Stimulated activated CD4-positive, alpha-beta T cell treated with anti-CD3 and anti-CD28 coated beads, Interleukin-12 subunit alpha, Interleukin-12 subunit beta, amount 100 ng/mL, for 4 hours (primary cell): ENCODE measurements around the gene OR6N2.
A peak's percentile ranks its signal among the peaks of the same experiment; 100 is the strongest.

ENCODE experiments used
- DNase-seq: peaks from one replicate; pipeline ENCODE4 v3.0.0-alpha.2; 2020

The OR6N2 gene

DNA sequence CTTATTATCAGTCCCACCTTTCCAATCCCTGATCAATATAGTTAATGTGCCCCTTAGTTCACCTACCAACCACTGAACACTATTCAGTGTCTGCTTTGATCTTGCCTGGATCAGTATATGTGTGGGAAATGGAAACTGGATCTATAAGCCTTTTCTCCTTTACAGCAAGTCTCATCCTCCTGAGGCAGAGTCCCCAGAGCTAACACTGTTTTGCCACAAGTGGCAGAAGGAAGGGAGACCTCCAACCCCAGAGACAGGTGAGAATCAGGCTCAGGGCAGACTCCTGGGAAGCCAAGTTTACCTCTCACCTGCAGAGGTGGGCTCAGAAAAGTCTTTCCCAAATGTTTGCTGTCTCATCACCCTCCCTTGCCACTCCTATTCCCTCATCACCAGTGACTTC, at the start of gene OR6N2:
OR6N2 (minus strand) TSS at position 101 of the 400 bp plus-strand sequence. CDS start 3,569 bp downstream, outside the sequence.
- no peak for DNase-seq

DNA sequence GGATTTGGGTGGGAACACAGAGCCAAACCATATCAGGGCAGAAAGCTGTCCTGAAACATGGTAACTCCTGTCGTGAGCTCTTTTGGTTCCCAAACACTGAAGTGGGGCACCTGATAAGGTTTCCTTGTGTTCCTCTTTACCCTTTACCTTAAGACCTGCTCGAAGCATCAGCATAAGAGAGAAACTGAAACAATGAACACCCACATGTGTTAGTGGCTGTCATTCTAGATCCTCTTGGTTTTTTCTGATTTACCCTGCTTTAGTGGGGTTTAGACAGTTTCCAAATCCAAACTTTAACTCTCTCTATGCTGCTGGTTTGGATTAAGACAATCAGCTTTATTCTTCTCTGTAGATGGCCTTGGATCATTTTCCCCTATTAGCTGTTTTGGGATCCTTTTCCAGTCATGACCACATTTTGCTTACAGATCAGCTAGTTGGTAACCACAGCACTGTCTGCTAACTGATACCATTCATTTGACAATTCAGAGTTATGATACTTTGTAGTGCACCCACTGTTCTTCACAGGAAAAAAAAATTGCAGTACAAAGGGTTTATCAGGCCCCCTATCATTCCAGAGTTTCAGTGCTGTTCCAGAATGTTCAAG, 49.2 kb upstream of the OR6N2 start:
- DNase-seq = no peak

- no peak for DNase-seq
Measured at GRCh38 chr1:158821723-158822122, 40.7 kb upstream of the OR6N2 start.

GRCh38 chr1:158819461-158820443, 38.7 kb upstream of the OR6N2 start:
- no peak for DNase-seq

DNA sequence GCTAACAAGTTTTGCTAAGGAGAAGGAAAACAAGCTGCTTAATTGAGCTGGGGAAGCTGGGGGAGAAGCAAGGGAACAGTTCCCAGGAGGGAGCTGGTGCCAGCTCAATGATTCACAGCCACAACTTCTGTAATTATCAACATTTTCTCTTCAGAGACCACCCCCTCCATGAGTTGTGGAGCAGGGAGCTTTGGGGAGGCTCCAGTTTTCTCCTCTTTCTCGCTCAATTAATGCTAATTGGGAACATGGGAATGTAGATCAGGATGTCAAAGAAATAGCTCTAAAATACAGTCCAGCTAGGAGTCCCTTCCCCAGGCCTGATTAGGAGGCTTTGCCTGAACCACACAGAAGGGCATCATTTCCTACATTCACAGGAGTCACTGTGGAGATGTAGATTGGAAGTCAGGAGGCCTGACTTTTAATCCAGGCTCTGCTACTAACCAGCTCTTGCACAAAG, 38.0 kb upstream of the OR6N2 start:
- no peak for DNase-seq

DNA sequence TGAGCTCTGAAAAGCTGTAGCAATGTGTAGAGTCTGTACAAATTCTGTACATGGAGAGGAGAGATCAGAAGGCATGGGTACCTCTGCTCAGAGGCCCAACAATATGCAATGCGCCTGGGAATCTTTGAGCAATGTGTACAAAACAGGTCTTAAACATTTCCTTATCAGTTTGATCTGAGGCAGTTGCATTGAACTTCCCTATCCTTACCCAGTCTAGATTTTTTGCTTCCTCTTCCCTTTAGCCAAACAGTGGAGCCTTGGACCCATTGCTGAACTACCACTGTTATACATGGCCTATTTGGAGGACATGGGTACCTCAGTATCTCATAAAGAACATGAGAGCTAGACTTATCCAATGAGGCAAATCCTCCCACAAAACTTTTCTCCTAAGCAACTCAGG, 37.6 kb upstream of the OR6N2 start:
- no peak for DNase-seq

DNA sequence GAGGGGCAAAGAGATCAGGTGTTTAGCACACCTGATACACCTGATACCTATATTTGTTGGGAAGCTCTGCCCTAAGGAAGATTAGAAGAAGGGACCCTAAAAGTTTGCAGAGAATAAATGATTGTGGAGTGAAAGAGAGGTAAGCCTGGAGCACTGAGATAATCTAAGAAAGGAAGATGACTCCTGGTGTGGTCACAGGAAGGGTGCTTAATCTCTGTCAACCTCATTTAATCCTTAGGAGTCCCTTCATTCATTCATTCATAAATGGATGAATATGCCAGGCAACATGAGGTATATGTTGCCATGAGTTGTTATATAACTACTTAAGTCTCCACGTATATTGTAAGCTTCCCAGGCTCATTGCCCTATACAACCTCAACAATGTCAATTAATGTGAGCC, 34.0 kb upstream of the OR6N2 start:
- DNase-seq = no peak

- no peak for DNase-seq
Measured at GRCh38 chr1:158813164-158813563, 32.2 kb upstream of the OR6N2 start.

GRCh38 chr1:158812336-158812735, 31.3 kb upstream of the OR6N2 start:
- DNase-seq = no peak

- DNase-seq = no peak
Measured at GRCh38 chr1:158810311-158810710, 29.3 kb upstream of the OR6N2 start.

- no peak for DNase-seq
Measured at GRCh38 chr1:158809862-158810261, 28.9 kb upstream of the OR6N2 start.

DNA sequence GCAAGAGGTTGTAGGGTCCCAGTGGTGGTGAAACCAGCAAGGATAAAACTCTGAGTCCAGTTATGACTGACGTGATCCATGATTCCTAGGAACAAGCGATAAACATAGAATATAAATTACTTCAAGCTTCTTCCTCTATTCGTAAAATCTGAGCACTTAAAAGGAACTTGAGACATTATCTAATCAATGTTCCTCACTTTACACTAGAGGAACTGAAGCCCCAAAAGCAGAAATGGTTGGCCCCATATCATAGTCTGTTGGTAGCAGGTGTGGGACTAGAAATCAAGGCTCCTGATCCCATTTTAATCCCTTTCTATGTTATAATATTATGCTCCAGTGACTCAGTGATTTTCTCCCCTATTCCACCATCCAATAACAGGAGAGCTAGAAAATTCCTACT, 28.3 kb upstream of the OR6N2 start:
- DNase-seq = no peak

- no peak for DNase-seq
Measured at GRCh38 chr1:158806916-158807536, 26.0 kb upstream of the OR6N2 start.

DNA sequence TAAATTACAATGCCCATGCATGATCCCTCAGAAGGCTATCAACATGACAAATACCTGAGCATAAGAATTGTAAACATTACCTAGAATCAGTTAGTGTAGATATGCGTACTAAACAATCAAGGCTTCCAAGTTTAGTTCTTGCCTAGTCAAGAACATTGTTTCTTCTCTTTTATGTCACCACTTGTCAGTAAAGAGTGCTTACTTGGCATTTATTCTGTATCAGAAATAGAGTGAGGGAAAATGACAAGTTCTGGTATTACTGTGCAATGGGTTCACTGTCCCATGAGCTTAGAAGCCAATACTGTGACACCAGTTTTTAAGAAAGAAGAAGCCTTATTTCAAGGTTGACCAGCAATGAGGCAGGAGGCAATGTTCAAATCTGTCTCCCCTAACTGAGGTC, 22.7 kb upstream of the OR6N2 start:
- no peak for DNase-seq

- no peak for DNase-seq
Measured at GRCh38 chr1:158801396-158801795, 20.4 kb upstream of the OR6N2 start.

DNA sequence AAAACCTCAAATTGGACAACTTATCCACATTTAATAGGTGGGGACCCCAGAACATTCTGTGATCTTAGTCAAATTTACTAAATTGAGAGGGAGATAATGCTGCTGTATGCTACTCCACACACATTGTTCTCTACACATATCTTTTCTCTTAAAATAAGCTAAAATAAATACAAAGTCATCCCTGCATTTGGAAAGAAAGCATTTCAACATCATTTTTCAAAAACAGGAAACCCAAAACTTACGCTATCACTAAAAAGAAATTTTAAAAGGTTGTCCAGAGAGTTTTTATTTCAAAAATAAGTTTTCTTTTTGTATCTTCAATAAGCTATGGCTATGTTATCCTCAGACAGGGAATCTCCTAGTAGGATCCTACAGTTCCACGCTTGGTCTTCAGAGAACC, 19.5 kb upstream of the OR6N2 start:
- no peak for DNase-seq

GRCh38 chr1:158799689-158800088, 18.7 kb upstream of the OR6N2 start:
- DNase-seq = no peak

- DNase-seq = no peak
Measured at GRCh38 chr1:158798531-158798930, 17.5 kb upstream of the OR6N2 start.

DNA sequence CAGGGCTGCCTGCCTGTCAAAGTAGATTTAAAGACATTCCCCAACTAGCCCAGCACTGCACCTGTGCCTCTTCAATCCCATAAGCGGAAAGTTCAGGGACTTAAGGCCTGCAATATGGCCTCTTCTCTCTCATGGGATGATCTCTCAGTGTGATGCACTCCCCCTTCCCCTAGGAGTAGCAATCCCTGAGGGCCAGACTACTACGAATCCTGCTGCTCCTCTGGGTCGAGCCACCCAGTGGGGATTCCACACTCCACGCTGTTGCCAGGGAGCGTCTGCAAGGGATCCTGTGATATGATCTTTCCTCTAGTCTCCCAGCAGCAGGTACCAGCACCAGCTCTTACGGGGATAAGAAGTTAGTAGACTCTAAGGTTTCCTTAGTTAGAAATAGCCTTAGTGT, 13.2 kb upstream of the OR6N2 start:
- DNase-seq = no peak

DNA sequence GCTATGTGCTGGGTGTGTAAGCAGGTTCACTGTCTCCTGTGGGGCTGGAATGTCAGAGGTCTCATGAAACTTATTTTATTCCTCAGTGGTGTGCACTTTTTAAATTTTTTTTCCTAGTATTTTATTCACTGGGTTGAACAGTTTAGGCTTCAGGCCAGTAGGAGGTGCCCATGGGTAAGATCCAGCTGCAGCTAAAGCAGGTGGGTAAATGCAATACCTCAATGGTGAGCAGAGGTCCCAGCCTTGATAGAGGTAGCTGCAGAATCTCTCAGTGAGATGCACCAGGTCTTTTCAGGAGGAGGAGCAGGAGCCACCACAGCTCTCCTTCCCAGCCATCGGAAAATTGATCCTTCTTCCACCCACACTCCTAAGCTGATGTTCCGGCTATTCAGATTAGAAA, 12.6 kb upstream of the OR6N2 start:
- DNase-seq = peak; percentile 21

- DNase-seq = no peak
Measured at GRCh38 chr1:158771950-158772866, 8.8 kb downstream of the OR6N2 start, which contains the start of gene OR6N1. OR6N1 (minus strand) TSS chr1:158772195; CDS start chr1:158766682, 5,513 bp downstream.

DNA sequence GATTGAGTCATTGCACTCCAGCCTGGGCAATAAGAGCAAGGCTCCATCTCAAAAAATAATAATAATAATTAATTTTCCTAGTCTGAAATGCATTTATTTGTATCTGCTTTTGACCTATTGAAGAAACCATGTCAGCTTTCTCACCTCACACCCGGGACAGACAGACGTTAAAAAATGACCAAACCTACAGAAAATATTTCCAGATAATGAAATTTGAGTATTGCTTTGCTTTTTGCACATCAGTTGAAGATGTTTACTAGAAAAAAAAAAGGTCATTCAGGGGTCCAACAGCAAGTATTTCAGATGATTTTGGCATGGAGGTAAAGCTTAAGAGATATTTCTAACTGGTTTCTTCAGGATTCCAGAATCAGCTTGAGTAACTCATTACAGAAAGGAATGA, 26.6 kb downstream of the OR6N2 start, which contains the start of gene OR6K6:
OR6K6 (plus strand) TSS at position 301 of the 400 bp plus-strand sequence. CDS start 168 bp downstream, outside the sequence.
- DNase-seq = no peak
